ENCODE results near the gene USP24. TPM values are rescaled to one million over a fixed set of nuclear protein-coding genes. Genes with fewer than 3 reads are reported as not detected.

The USP24 gene
- total RNA-seq, 4 donors from 2014 or later: 21.8 to 47.1 (median 28.1) TPM

- TF ChIP-seq, protein P1, sequence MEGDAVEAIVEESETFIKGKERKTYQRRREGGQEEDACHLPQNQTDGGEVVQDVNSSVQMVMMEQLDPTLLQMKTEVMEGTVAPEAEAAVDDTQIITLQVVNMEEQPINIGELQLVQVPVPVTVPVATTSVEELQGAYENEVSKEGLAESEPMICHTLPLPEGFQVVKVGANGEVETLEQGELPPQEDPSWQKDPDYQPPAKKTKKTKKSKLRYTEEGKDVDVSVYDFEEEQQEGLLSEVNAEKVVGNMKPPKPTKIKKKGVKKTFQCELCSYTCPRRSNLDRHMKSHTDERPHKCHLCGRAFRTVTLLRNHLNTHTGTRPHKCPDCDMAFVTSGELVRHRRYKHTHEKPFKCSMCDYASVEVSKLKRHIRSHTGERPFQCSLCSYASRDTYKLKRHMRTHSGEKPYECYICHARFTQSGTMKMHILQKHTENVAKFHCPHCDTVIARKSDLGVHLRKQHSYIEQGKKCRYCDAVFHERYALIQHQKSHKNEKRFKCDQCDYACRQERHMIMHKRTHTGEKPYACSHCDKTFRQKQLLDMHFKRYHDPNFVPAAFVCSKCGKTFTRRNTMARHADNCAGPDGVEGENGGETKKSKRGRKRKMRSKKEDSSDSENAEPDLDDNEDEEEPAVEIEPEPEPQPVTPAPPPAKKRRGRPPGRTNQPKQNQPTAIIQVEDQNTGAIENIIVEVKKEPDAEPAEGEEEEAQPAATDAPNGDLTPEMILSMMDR (IDR thresholded peaks at IDR 0.05): no peak
- no peak for TF ChIP-seq POLR2A (IDR thresholded peaks at IDR 0.05)
- intact Hi-C loops (cut with DNase I): no loop called here
Observed at GRCh38 chr1:55084257-55084656, 130.9 kb downstream of the USP24 start.

DNA sequence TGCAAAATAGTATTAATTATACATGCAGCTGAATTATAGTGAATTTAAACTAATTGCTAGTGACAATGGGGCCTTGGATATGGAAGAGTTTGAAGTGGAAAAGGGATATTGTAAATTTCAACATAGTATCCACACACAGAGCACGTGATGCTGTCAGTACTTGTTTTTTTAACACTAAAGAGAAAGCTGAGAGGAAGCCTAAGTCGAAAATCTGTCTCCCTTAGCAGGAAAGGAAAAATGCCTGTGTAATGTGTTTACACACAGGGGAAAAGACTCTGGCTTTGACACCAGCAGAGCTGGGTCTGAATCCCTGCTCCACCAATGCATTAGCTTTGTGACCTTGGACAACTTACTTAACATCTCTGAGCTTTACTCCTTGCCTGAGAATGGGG is 133.3 kb downstream of the USP24 start:
- TF ChIP-seq, protein P1 (IDR thresholded peaks at IDR 0.05): no peak
- TF ChIP-seq POLR2A (IDR thresholded peaks at IDR 0.05): no peak
- H3K27ac ChIP-seq: no peak overlapping the region
- H3K4me3 ChIP-seq: no peak overlapping the region
- no peaks in the 10 kb centered on the region for H3K9me3 ChIP-seq
- 57% methylated on average over 2 of the region's 2 CpGs for WGBS, 2 donors
- H3K4me1 ChIP-seq: no peaks in the 10 kb centered on the region
- no peaks in the 10 kb centered on the region for H3K27me3 ChIP-seq
- no peak for DNase-seq
- peaks cover 14 to 100% (median 44%) of the 10 kb centered on the region in 3 donors for H3K36me3 ChIP-seq
- intact Hi-C loops (cut with DNase I): no loop called here

More at GRCh38 chr1:55084257-55084656, 130.9 kb downstream of the USP24 start:
- no peaks in the 10 kb centered on the region for H3K4me1 ChIP-seq
- no peak overlapping the region for H3K4me3 ChIP-seq
- no peak overlapping the region for H3K27ac ChIP-seq
- DNase-seq: no peak
- no peaks in the 10 kb centered on the region for H3K9me3 ChIP-seq
- 91 to 92% methylated on average over 7 of the region's 7 CpGs for WGBS, 2 donors
- no peaks in the 10 kb centered on the region for H3K27me3 ChIP-seq
- peaks cover 22 to 100% (median 40%) of the 10 kb centered on the region in 3 donors for H3K36me3 ChIP-seq

GRCh38 chr1:55081188-55081904 is 133.8 kb downstream of the USP24 start:
- TF ChIP-seq, protein P1 (IDR thresholded peaks at IDR 0.05): no peak
- no peak for TF ChIP-seq POLR2A (IDR thresholded peaks at IDR 0.05)
- H3K27me3 ChIP-seq: no peaks in the 10 kb centered on the region
- DNase-seq: no peak
- 47 to 53% methylated on average over 9 of the region's 9 CpGs for WGBS, 2 donors
- H3K4me1 ChIP-seq: no peaks in the 10 kb centered on the region
- no peak overlapping the region for H3K4me3 ChIP-seq
- H3K27ac ChIP-seq: no peak overlapping the region
- H3K9me3 ChIP-seq: no peaks in the 10 kb centered on the region
- H3K36me3 ChIP-seq: peaks cover 14 to 100% (median 45%) of the 10 kb centered on the region in 3 donors
- intact Hi-C loops (cut with DNase I): no loop called here

DNA sequence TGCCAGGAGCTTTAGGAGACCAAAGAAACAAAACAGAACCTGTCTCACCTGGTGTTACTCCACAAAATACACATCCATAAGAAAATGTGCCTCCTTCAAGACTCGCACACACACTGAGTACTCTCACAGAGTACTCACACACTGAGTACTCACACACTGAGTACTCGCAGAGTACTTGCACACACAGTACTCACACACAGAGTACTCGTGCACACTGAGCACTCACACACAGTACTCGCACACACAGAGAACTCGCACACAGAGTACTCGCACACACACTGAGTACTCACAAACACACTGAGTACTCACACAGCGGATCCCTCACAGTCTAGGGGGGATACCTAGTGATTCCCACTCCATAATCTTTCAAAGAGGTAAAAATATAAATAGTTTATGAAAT is 135.5 kb downstream of the USP24 start:
- Histone ChIP-seq H3K9me3 (no peaks in the 10 kb centered on the region), H3K36me3 (peaks cover 7 to 100% (median 36%) of the 10 kb centered on the region in 3 donors), H3K27me3 (no peaks in the 10 kb centered on the region), H3K4me3 (no peak overlapping the region), H3K27ac (no peak overlapping the region), H3K4me1 (no peaks in the 10 kb centered on the region)
- intact Hi-C loops (cut with DNase I): no loop called here
- DNase-seq: no peak
- 96 to 97% methylated on average over 4 to 7 of the region's 7 CpGs for WGBS, 2 donors
- TF ChIP-seq POLR2A (IDR thresholded peaks at IDR 0.05): no peak
- TF ChIP-seq, protein P1 (IDR thresholded peaks at IDR 0.05): no peak

GRCh38 chr1:55078470-55078869 is 136.7 kb downstream of the USP24 start:
- TF ChIP-seq, protein P1 (IDR thresholded peaks at IDR 0.05): no peak
- no peak for TF ChIP-seq POLR2A (IDR thresholded peaks at IDR 0.05)
- WGBS, 2 donors: 86 to 87% methylated on average over 3 of the region's 3 CpGs
- Histone ChIP-seq H3K36me3 (peaks cover 3 to 100% (median 37%) of the 10 kb centered on the region in 3 donors), H3K4me3 (no peak overlapping the region), H3K27ac (no peak overlapping the region), H3K4me1 (no peaks in the 10 kb centered on the region), H3K27me3 (no peaks in the 10 kb centered on the region), H3K9me3 (no peaks in the 10 kb centered on the region)
- intact Hi-C loops (cut with DNase I): no loop called here
- DNase-seq: no peak

Measured in esophagus squamous epithelium (tissue), 5 donors.